Retina (tissue), 1 donor: ENCODE measurements around the gene CFAP299.
"Not testable (repeated sequence)": the region's sequence is repeated elsewhere in the genome, so short reads cannot be mapped to it uniquely, and the experiment has no call there.

ENCODE experiments used
- DNase-seq: peaks from one replicate; pipeline ENCODE4 v3.0.0-alpha.2; 2016

The CFAP299 gene

GRCh38 chr4:80335554-80336358 lies at the start of gene CFAP299:
CFAP299 (plus strand) TSS chr4:80335730.
- DNase-seq = peak; percentile 97

- DNase-seq = no peak
Measured at GRCh38 chr4:80286451-80286850, 49.1 kb upstream of the CFAP299 start.

DNA sequence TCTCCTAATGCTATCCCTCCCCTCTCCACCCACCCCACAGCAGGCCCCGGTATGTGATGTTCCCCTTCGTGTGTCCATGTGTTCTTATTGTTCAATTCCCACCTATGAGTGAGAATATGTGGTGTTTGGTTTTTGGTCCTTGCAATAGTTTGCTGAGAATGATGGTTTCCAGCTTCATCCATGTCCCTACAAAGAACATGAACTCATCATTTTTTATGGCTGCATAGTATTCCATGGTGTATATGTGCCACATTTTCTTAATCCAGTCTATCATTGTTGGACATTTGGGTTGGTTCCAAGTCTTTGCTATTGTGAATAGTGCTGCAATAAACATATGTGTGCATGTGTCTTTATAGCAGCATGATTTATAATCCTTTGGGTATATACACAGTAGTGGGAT lies 44.9 kb upstream of the CFAP299 start:
- not testable (repeated sequence) for DNase-seq

GRCh38 chr4:80294206-80294605 lies 41.3 kb upstream of the CFAP299 start:
- DNase-seq = no peak

DNA sequence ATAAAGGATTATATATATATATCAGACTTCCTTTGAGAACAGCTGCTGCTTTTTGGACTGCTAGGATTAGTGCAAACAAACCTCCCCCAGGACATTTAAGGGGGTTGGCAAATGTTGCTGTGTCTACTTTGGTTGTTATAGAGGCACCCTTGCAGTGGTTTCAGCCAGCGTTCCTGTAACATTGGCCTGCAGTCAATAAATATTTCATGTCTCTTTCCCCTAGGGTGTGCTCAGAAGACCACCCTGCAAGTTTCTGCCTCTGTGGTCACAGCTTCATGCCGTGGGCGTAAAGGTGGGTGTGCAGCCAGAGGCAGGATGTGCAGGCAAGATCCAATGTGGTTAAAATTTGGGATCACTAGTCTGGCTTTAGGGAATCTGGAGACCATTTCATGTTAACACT lies 40.2 kb upstream of the CFAP299 start:
- DNase-seq = peak; percentile 24

DNA sequence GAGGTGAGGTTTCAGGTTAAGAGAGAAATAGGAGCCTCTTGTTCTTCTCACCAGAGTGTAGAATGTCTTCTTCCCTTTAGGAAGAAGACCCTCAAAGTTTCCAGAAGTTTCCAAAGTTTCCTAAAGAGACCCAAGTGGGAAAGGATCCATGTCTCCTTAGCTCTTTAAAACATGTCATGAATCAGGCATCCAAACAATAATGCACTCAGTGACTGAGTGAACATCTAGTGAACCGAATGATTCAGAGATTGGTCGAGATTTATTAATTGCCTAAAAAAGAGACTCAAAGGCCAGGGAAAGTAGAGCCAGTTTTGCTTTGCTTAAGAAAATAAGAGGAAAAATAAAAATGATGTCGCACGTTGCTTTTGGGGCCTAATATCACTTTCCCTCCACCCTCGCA lies 39.7 kb upstream of the CFAP299 start:
- DNase-seq = peak; percentile 22

- no peak for DNase-seq
Measured at GRCh38 chr4:80301884-80302283, 33.6 kb upstream of the CFAP299 start.

DNA sequence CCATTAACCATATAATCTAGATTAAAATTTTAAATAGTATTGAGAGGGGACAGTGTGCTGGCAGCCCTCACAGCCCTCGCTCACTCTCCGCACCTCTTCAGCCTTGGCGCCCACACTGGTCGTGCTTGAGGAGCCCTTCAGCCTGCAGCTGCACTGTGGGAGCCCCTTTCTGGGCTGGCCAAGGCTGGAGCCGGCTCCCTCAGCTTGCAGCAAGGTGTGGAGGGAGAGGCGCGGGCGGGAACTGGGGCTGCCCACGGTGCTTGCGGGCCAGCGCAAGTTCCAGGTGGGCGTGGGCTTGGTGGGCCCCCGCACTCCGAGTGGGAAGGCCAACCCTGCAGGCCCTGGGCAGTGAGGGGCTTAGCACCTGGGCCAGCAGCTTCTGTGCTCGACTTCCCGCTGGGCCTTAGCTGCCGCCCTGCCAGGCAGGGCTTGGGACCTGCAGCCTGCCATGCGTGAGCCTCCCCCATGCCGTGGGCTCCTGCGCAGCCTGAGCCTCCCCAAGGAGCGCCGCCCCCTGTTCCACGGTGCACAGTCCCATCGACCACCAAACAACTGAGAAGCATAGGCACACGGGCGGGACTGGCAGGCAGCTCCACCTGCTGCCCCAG lies 32.8 kb upstream of the CFAP299 start:
- no peak for DNase-seq

GRCh38 chr4:80305466-80305865 lies 30.1 kb upstream of the CFAP299 start:
- no peak for DNase-seq

DNA sequence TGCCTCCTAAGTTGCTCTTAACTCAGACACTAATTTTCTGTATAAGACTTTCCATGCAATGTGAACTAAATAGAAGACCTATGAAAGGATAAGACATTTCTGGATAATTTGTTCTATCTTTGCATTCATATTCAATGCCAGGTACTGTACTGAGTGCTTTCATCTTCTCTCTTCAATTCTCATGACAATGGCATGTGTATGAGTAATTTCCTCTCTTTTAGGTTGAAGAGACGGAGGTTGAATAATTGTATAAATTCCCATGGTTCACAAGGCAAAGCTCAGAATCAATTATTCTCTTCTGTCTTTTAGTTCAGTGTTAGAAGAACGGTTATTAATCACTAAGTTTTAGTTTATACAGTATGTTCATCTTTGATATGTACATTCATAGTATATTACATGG lies 29.3 kb upstream of the CFAP299 start:
- no peak for DNase-seq

GRCh38 chr4:80307183-80307735 lies 28.3 kb upstream of the CFAP299 start:
- DNase-seq = no peak

DNA sequence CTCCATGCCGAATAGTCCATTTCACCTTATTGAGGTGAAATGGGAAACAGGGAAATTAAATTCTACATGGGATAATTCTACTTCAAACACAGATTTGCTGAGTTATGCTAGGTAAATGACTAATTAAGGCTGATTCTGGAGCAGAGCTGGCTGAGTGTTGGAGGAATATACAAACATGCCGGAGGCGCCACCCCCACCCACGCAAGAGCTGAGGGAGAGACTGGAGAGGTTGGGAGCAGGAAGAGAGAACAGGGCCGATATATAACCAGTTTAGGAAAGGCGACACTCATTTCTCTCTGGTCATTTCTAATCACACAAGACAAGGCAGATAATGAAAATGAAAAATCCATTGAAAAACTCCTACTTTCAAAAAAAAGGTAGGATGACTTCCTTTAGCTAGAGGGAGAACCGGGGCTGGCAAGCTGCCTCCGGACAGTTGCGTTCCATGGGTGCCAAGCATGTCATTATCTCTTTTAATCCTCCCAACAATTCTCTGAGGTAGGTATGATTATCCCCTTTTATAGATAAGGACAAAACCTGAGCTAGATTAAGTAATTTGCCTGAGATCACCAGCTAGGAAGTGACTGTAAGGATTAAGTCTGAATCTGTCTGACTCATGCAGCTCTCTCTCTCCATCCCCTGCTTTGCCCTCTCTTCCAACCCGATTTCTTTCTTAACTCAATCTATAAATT lies 27.6 kb upstream of the CFAP299 start:
- no peak for DNase-seq

- DNase-seq = no peak
Measured at GRCh38 chr4:80308466-80308822, 27.1 kb upstream of the CFAP299 start.

- no peak for DNase-seq
Measured at GRCh38 chr4:80309294-80310004, 26.1 kb upstream of the CFAP299 start.

DNA sequence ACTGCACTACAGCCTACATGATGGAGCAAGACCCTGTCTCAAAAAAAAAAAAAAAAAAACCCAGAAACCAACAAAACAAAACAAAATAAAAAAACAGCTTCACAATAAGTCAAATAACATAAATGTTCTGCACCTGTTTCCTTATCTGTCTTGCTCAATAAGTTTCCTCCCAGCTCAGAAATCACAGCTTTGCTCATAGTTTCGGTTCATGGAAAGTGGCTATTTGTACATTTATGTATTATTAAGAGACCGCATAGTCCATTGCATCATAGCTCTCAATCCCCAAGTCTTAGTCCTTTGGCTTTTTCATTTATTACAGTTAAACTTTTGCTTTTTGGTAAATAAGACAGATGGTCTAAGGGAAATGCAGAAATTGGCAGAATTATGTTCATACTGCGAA lies 24.4 kb upstream of the CFAP299 start:
- no peak for DNase-seq

DNA sequence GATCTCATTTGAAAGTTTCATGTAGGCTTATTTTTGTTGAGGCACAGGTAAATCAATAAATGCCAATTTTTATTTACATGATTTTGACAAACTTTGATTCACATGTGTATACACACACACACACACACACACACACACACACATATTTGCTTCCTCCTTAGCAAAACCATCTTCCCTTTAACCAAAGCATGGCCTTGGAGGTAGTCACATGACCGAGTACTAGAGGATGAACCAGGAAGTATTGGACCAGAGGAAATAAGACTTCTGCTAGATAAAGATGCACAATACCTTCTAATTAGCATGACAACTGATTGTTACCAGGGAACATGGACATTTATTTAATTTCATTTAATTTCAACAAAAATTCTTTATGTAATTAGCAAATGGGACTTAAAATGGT lies 23.4 kb upstream of the CFAP299 start:
- DNase-seq = no peak

GRCh38 chr4:80313627-80314026 lies 21.9 kb upstream of the CFAP299 start:
- DNase-seq = no peak

- DNase-seq = not testable (repeated sequence)
Measured at GRCh38 chr4:80315848-80316247, 19.7 kb upstream of the CFAP299 start.

- no peak for DNase-seq
Measured at GRCh38 chr4:80321341-80321740, 14.2 kb upstream of the CFAP299 start.

DNA sequence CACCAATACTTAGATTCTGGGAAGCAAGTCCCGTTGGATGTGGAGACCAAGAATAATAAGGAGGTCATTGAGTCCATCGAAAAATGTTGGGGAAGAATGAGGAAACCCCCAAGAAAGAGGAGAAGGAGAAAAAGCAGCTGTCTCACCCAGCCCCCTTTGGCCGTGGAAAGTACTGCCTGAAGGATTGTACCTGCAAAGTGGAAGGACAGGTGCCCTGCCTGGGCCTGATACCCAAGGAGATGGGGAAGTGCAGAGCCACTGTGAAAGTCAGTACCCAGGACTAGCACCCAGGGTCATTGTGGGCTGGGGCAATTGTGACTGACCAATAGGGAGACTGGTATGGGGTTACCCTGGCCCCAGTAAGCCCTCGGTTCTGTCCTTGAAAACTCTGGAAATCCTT lies 13.8 kb upstream of the CFAP299 start:
- no peak for DNase-seq

DNA sequence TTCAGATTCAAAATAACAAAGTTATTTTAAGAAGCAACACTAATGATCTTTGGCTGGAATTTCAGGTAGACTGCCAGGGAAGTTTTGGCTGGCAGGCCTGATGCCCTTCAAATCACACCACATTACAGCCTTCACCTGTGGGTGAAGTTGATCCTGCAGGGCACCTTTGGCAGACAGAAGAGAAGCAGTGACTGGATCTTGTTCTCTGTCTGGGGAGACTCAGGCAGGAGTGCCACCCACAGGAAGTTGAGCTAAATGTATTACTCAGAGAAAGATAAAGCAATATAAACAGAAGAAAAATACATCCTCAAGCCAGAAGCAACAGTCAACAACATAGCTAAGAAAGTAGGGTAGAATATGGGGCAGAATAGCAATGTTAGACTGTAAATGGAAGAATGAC lies 12.8 kb upstream of the CFAP299 start:
- no peak for DNase-seq

DNA sequence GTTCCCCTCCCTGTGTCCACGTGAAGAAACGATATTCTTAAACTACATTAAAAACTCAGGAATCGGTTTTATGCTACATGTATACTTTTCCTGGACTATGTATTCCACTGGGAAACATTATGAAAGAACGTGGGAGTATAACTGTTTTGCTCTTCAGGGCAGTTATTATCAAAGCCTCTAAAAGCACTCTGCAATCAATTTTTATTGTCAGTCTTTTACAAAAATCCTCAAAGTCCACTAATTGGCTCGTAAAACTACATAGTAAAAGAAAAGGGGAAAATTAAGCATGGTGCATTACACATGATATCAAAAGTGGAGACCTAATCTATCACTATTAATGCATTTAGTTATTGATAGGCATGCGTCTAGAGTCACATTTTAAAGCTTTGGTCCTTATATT lies 11.4 kb upstream of the CFAP299 start:
- DNase-seq = no peak

DNA sequence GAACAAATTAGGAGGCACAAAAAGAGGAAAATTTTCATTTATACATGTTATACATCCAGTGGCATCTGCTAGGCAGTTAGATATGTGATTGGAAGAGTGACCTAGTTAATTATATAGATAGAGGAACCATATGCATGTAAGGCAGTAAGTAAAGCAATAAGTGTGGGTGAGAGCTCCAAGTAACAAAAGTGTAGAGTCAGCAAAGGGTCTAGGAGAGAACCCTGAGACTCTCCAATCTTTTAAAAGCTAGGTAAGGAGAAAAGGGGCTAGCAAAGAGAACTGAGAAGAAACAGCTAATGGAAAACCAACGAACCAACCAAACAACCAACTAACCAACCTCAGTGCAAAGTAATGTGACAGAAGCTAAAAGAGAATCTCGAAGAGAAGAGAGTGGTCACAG lies 3.8 kb upstream of the CFAP299 start:
- DNase-seq = no peak
